HG03521 (cell line): ENCODE results near the gene SZT2.
"Not testable (repeated sequence)": the region's sequence is repeated elsewhere in the genome, so short reads cannot be mapped to it uniquely, and the experiment has no call there.

Experiments
- ATAC-seq: cut with Tn5 transposase; IDR thresholded peaks from one replicate; pipeline ENCODE4 v1.9.1; 2021; ENCODE audit warnings: mild to moderate bottlenecking, moderate library complexity; ENCODE audit not compliant: unreplicated experiment

Gene SZT2

GRCh38 chr1:43477716-43478115 lies 88.0 kb downstream of the SZT2 start:
- no peak for ATAC-seq

DNA sequence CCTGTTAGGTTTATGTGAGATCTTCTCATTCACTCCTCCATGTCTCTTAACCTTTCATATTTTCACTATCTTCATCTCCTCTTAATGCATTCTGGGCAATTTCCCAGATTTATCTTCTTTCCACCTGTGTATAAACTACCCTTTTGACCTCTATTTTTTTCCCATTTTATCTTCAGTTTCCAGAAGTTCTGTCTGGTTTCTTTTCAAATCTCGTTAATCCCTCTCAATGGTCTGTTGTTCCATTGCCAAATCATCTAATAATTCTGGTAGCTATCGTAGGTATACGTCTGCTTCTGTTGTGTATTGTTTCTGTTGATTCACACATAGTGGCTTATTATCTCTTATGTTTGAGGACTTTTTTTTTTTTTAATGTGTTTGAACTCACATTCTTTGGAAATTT lies 89.7 kb downstream of the SZT2 start:
- ATAC-seq: no peak

DNA sequence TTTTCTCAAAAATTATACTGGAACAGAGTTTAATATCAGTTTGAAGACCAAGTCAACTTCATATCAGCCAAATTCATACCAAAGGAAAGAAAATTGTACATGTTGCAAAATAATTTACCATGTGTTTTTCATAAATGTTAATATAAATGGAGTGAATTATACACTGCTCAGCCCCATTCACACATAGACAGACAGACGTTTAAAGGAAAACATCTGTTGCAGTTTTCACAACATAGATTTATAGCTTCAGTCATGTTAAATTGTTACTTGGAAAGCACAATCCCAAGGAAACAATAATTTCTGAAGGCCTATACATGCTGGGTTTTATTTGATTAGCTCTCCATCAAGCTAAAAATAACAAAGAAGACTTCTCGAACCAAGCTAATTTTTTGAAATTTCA lies 91.8 kb downstream of the SZT2 start:
- no peak for ATAC-seq

DNA sequence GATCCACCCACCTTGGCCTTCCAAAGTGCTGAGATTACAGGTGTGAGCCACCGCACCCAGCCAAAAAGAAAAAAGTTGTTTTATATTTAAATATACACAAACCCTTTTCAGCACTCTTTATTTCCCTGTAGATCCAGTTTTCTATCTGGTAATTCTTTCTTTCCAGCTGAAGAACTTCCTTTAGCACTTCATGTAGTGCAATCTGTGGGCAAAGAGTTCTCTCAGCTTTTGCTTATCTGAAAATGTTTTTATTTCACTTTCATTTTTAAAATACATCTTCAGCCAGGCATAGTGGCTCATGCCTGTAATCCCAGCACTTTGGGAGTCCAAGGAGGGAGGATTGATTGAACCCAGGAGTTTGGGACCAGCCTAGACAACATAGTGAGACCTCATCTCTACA lies 92.5 kb downstream of the SZT2 start:
- no peak for ATAC-seq

GRCh38 chr1:43484367-43484766 lies 94.7 kb downstream of the SZT2 start:
- no peak for ATAC-seq

- ATAC-seq: no peak
Observed at GRCh38 chr1:43488165-43488564, 98.5 kb downstream of the SZT2 start.

DNA sequence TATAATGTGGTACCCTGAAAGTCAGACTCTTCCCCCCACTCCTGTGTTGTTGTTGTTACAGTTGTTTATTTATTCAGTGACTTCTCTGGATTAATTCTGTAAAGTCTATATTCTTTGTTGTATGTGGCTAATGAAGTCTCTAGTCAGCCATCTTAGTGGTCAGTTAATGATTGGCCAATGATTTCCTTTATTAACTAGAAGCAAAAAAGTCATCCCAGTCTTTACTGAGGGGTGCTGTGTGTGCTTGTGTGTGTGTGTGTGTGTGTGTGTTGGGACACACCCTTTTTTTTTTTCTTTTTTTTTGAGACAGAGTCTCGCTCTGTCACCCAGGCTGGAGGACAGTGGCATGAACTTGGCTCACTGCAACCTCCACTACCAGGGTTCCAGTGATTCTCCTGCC lies 101.4 kb downstream of the SZT2 start:
- ATAC-seq: no peak

- ATAC-seq: no peak
Observed at GRCh38 chr1:43492826-43493225, 103.1 kb downstream of the SZT2 start.

- no peak for ATAC-seq
Observed at GRCh38 chr1:43493661-43494450, 104.2 kb downstream of the SZT2 start.

GRCh38 chr1:43495204-43495603 lies 105.5 kb downstream of the SZT2 start:
- no peak for ATAC-seq

DNA sequence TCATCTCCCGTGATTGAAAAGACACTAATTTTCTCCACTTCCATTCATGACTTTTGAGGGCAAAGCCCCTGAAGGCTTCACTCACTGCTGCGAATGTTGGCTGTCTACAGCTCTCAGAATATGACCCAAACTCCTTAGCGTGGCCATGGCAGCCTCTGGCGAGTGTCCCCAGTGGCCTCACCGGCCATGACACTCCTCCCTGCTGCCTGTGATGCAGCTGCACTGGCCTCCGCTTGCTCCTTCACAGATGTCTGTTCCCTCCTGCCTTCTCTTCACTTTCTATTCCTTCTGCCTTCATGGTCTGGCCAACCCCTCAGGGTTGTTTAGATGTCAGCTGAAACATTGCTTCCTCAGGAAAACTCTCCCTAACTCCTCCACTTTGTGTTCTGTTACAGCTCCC lies 110.2 kb downstream of the SZT2 start:
- no peak for ATAC-seq

DNA sequence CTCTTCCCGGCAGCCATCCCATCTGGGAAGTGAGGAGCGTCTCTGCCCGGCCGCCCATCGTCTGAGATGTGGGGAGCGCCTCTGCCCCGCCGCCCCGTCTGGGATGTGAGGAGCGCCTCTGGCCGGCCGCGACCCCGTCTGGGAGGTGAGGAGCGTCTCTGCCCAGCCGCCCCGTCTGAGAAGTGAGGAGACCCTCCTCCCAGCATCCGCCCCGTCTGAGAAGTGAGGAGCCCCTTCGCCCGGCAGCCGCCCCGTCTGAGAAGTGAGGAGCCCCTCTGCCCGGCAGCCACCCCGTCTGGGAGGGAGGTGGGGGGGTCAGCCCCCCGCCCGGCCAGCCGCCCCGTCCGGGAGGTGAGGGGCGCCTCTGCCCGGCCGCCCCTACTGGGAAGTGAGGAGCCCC lies 112.1 kb downstream of the SZT2 start:
- not testable (repeated sequence) for ATAC-seq

- ATAC-seq: no peak
Observed at GRCh38 chr1:43503534-43503933, 113.8 kb downstream of the SZT2 start.
